Endodermal cell (in vitro differentiated cells): ENCODE data around the gene RALGPS2. TPM values are rescaled to one million over a fixed set of nuclear protein-coding genes. Genes with fewer than 3 reads are reported as not detected.
A peak's percentile ranks its signal among the peaks of the same experiment; 100 is the strongest.

Source experiments
- DNase-seq: peaks from one replicate; pipeline ENCODE4 v3.0.0-alpha.2; 2017
- H3K27ac ChIP-seq: 2 replicates; pipeline ENCODE4 v1.5.1; 2013; ENCODE audit warnings: mild to moderate bottlenecking, low read depth, low read length, moderate library complexity
- H3K27me3 ChIP-seq: 2 replicates; pipeline ENCODE4 v1.6.1; 2013; ENCODE audit warnings: mild to moderate bottlenecking, low read length, moderate library complexity; ENCODE audit not compliant: insufficient read depth, control insufficient read depth, poor library complexity, severe bottlenecking
- H3K36me3 ChIP-seq: 2 replicates; pipeline ENCODE4 v1.7.0; 2013; ENCODE audit warnings: mild to moderate bottlenecking, low read length, moderate library complexity; ENCODE audit not compliant: control insufficient read depth, insufficient read depth
- H3K4me1 ChIP-seq: one replicate; pipeline ENCODE4 v1.7.0; 2013; ENCODE audit warnings: low read length; ENCODE audit not compliant: control insufficient read depth, insufficient read depth
- H3K4me3 ChIP-seq: 2 replicates; pipeline ENCODE4 v1.5.1; 2013; ENCODE audit warnings: mild to moderate bottlenecking, low read length, moderate library complexity
- H3K9ac ChIP-seq: 2 replicates; pipeline ENCODE4 v1.6.1; 2013; ENCODE audit warnings: mild to moderate bottlenecking, low read length, moderate library complexity; ENCODE audit not compliant: poor library complexity, severe bottlenecking; ENCODE audit errors: extremely low read depth
- H3K9me3 ChIP-seq: 2 replicates; pipeline ENCODE4 v1.6.1; 2013; ENCODE audit warnings: mild to moderate bottlenecking, low read length, moderate library complexity; ENCODE audit not compliant: control insufficient read depth
- H3K27ac Mint-ChIP-seq: 2 replicates; pipeline ENCODE4 v1.8.0; 2020; ENCODE audit warnings: mixed read lengths
- H3K27me3 Mint-ChIP-seq: 2 replicates; pipeline ENCODE4 v1.8.0; 2021; ENCODE audit warnings: mild to moderate bottlenecking, mixed read lengths; ENCODE audit not compliant: insufficient read depth
- H3K36me3 Mint-ChIP-seq: 2 replicates; pipeline ENCODE4 v1.8.0; 2020; ENCODE audit warnings: low read depth, mixed read lengths
- H3K4me1 Mint-ChIP-seq: 2 replicates; pipeline ENCODE4 v1.8.0; 2020; ENCODE audit warnings: mixed read lengths
- H3K4me3 Mint-ChIP-seq: 2 replicates; pipeline ENCODE4 v1.8.0; 2020; ENCODE audit warnings: mild to moderate bottlenecking, moderate library complexity, mixed read lengths
- H3K9me3 Mint-ChIP-seq: 2 replicates; pipeline ENCODE4 v1.8.0; 2020; ENCODE audit warnings: mild to moderate bottlenecking, mixed read lengths
- CTCF ChIP-seq: fragments of 200-600 bp; sonication (generic); conservative IDR thresholded peaks from 2 replicates; pipeline ENCODE4 v1.5.0; 2021; ENCODE audit warnings: antibody characterized with exemption, mild to moderate bottlenecking
- WGBS, 2 experiments: methylation state at CpG; one replicate each; pipeline versions ENCODE4 v1.1.5 to v1.1.7; 2013; ENCODE audit warnings: missing lambda C conversion rate in 2 of 2, mixed read lengths in 1 of 2; ENCODE audit not compliant: insufficient coverage in 1 of 2, insufficient read length in 1 of 2; 5-methylcytosine and 5-hydroxymethylcytosine counted together
- total RNA-seq, 2 donors: library from RNA; stranded (reverse); fragmentation: NEBNext Ultra II Directional in 1 of 2; extraction: Animal tissue kit (Norgen Biotek cat#: 25700) in 1 of 2; gene quantifications; 2 replicates in 1 of 2; 3 replicates in 1 of 2; pipeline ENCODE4 v1.2.1, GENCODE V29; 2021

RALGPS2 gene
- total RNA-seq, 2 donors from 2014 or later: 56.6 to 73.1 TPM

DNA sequence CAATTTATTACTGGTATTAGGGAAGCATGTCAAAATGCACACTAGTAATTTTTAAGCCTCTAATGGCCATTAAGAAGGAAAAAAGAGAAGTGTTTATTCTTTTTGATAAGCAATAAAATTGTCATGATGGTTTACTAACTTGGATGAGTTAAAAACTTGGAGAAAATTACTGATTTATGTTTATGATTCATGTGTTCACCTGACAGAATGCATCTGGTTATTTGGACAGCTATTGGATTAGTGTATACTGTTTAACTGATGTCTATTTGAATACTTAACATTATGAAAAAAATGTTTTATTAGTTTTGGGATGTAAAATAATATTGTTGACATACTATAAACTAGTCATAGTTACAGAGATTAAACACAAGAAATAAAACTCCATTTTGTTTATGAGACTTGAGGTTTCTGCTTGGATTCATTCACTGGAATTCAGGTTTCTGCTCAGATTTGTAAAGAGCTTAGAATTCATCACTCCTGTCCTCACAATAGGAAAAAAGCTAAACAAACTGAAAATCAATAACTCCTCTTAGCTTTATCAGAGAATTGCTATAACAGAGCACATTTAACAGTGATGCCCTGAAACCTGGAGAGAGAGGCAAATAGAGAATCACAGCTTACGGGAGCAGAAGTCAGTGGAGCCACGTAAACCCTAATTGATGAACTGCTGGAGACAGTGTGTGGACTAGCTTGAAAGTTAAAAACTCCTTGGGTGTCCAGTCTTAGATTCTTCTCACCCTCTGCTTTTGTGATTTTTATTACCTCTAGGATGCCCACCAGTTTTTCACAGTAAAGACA, 56.7 kb downstream of the RALGPS2 start:
- Mint-ChIP-seq H3K4me1 (peaks cover 6% of the 10 kb centered on the region), H3K4me3 (no peak overlapping the region), H3K27ac (peak overlapping the region; percentile 41), H3K36me3 (peaks cover 41% of the 10 kb centered on the region), H3K27me3 (no peaks in the 10 kb centered on the region), H3K9me3 (peaks cover 2% of the 10 kb centered on the region)
- Histone ChIP-seq H3K36me3 (peaks cover 38% of the 10 kb centered on the region), H3K4me1 (no peaks in the 10 kb centered on the region), H3K4me3 (no peak overlapping the region), H3K27me3 (no peaks in the 10 kb centered on the region), H3K27ac (no peak overlapping the region), H3K9ac (no peak overlapping the region), H3K9me3 (peaks cover 3% of the 10 kb centered on the region)
- no peak for DNase-seq
- TF ChIP-seq CTCF: no peak
- 63 to 95% methylated on average over 2 of the region's 2 CpGs for WGBS, 2 experiments

DNA sequence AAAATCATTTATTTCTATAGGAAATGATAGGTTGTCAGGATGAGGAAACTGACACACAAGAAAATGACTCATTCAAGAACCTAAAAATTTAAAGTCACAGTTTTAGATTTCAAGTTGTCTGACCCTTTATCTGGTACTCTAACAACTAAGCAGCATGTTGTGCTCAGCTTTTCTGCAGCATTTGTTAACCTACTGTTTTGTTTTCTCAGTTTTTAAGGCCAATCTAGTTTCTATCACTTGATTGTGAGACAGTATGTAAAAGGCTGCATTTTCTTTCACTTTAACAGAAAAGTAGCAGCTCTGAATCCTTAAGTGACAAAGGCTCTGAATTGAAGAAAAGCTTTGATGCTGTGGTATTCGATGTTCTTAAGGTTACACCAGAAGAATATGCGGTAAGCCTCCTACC, 59.1 kb downstream of the RALGPS2 start:
- Histone ChIP-seq H3K27ac (no peak overlapping the region), H3K36me3 (peaks cover 48% of the 10 kb centered on the region), H3K9ac (no peak overlapping the region), H3K4me3 (no peak overlapping the region), H3K4me1 (no peaks in the 10 kb centered on the region), H3K9me3 (no peaks in the 10 kb centered on the region), H3K27me3 (no peaks in the 10 kb centered on the region)
- Mint-ChIP-seq H3K4me3 (no peak overlapping the region), H3K27me3 (no peaks in the 10 kb centered on the region), H3K36me3 (peaks cover 46% of the 10 kb centered on the region), H3K4me1 (peaks cover 6% of the 10 kb centered on the region), H3K27ac (no peak overlapping the region), H3K9me3 (peaks cover 1% of the 10 kb centered on the region)
- no peak for DNase-seq
- WGBS, 2 experiments: 84 to 94% methylated on average over 2 of the region's 2 CpGs
- TF ChIP-seq CTCF: no peak

GRCh38 chr1:178792394-178792793, 67.3 kb downstream of the RALGPS2 start:
- no peak overlapping the region for H3K27ac Mint-ChIP-seq
- no peaks in the 10 kb centered on the region for H3K4me1 ChIP-seq
- no peak overlapping the region for H3K4me3 Mint-ChIP-seq
- no peaks in the 10 kb centered on the region for H3K4me1 Mint-ChIP-seq
- H3K27ac ChIP-seq: no peak overlapping the region
- peaks cover 54% of the 10 kb centered on the region for H3K36me3 Mint-ChIP-seq
- no peaks in the 10 kb centered on the region for H3K27me3 ChIP-seq
- H3K9me3 Mint-ChIP-seq: no peaks in the 10 kb centered on the region
- H3K27me3 Mint-ChIP-seq: no peaks in the 10 kb centered on the region
- H3K36me3 ChIP-seq: peaks cover 20% of the 10 kb centered on the region
- no peak overlapping the region for H3K9ac ChIP-seq
- TF ChIP-seq CTCF: no peak
- DNase-seq: no peak
- H3K9me3 ChIP-seq: no peaks in the 10 kb centered on the region
- 87% methylated on average over 3 of the region's 3 CpGs; no CpG with 5 or more reads in 1 of the 2 experiments for WGBS, 2 experiments
- no peak overlapping the region for H3K4me3 ChIP-seq
